Cardiac fibroblast (primary cell): ENCODE data around the gene RBM15.

Source experiments
- DNase-seq, 2 donors: peaks; one replicate each; pipeline versions ENCODE4 v3.0.0 to v3.0.0-alpha.2; 2010; ENCODE audit warnings: low read depth in 2 of 2
- H3K4me3 ChIP-seq, 2 donors: replicated peaks in 1 of 2; 1 replicate in 1 of 2; 2 replicates in 1 of 2; pipeline ENCODE4 v1.5.1; 2011; ENCODE audit warnings: low read depth in 2 of 2, low read length in 2 of 2, mild to moderate bottlenecking in 2 of 2, moderate library complexity in 1 of 2
- TF ChIP-seq, protein P1 (sequence below): IDR thresholded peaks from one replicate; pipeline ENCODE4 v1.5.1; 2011; ENCODE audit warnings: low read depth, mild to moderate bottlenecking, low read length, inconsistent platforms

The RBM15 gene

DNA sequence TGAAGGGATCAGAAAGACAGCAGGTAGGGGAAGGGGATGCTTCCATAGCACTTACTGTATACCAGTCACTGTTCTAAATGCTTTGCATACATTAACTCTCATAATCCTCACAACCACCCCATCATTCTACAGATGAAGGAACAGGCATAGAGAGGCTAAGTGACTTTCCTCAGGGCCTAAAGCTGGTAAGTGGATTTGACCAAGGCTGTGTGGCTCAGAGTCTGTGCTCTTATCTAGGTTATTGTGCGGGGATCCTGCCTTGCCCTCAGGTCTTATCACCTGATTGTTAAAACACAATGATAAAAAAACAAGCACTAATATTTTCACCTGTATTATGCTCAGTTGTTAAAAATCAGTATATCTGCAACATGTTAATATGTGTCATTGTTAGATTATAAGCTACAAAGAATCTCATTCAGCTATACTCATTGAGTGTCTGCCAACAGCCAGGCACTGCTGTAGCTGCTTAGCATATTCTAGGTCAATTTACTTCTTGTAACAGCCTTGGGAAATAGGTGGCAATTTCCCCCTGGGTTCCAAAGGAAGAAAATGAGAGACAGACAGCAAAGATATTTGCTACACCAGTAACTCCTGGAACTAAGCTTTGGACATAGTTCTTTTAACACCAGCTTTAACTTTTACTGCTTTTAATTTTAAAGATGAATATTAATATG lies 38.6 kb upstream of the RBM15 start:
- no peak overlapping the region for H3K4me3 ChIP-seq
- TF ChIP-seq, protein P1, sequence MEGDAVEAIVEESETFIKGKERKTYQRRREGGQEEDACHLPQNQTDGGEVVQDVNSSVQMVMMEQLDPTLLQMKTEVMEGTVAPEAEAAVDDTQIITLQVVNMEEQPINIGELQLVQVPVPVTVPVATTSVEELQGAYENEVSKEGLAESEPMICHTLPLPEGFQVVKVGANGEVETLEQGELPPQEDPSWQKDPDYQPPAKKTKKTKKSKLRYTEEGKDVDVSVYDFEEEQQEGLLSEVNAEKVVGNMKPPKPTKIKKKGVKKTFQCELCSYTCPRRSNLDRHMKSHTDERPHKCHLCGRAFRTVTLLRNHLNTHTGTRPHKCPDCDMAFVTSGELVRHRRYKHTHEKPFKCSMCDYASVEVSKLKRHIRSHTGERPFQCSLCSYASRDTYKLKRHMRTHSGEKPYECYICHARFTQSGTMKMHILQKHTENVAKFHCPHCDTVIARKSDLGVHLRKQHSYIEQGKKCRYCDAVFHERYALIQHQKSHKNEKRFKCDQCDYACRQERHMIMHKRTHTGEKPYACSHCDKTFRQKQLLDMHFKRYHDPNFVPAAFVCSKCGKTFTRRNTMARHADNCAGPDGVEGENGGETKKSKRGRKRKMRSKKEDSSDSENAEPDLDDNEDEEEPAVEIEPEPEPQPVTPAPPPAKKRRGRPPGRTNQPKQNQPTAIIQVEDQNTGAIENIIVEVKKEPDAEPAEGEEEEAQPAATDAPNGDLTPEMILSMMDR = no peak
- no peak for DNase-seq

DNA sequence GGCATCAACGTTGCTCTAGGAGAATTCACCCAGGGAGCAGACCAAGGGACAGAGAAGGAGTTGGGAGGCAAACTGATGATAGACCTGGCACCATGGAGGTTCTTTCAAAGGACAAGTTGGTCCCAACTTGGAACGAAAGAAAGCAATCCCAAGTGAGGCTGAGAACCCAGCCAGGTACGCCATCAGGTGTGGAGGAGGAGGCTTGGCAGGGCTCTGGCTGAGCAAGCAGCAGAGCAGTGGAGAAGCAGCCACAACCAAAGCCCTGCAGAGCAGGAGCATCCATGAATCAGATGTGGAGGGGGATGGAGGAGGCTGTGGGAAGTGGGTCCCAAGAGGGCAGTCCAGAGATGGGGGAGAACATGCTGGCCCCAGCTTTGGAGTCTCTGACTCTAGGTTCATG lies 36.3 kb upstream of the RBM15 start:
- TF ChIP-seq, protein P1 = no peak
- no peak for DNase-seq
- H3K4me3 ChIP-seq = no peak overlapping the region

DNA sequence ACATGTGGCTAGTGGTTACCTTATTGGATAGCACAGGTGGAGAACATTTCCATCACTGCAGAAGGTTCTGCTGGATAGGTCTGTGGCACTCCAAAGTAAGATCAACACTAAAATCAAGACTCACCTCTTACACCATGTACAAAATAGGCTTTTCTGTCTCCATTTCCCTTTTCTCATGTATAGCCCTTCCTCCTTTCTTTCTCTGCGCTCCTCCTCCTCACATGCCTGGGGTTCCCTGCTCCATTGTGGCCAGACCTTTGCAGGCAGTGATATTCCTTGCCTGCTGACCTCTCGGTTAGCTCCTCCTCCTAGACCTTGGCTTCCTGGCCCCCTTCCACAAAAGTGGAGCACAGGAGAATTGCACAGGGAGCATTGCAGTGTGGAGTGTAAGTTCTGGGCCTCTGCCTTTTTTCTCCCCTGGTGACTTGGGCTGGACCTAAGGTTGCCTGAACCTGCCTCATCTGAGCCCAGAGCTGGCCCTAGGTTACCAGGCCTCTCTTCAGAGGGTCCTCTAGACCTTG lies 33.2 kb upstream of the RBM15 start:
- no peak for DNase-seq
- TF ChIP-seq, protein P1 = no peak
- H3K4me3 ChIP-seq = no peak overlapping the region

DNA sequence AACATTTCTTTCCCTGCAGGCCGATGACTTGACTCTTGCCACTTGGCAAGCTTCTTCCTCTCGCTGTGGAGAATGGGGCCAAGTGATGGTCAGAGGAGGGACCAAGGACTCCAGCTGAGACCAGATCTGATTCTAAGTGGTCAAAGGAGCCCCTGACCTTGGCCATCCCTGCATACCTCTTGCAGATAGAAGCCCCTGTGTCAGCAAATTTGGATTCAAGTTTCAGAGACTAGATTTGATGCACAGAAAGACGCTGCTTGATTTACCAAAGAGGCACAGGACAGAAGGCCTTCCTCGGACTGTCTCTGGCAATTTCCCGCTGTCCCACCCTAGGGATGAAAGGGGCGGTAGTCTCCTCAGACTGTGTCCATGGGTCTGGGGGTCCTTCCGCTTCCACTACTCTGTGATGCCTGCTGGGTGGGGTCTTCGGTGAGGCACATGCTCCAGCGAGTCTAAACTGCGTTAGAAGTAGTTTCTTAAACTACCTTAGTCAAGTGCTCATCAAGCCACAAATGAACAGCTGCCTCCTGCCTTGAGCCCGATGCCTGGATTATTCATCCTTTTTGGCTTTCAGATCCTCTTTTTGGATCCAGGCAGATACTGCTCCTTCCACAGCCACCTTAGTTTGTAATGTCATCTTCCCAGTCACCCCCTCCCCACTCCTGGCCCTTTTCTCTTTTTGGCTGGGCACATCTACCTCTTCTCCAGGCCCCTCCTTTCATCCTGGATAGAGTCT lies 31.8 kb upstream of the RBM15 start:
- TF ChIP-seq, protein P1 = no peak
- peak in 1 of 2 donors; percentile 16 for DNase-seq
- no peak overlapping the region for H3K4me3 ChIP-seq

DNA sequence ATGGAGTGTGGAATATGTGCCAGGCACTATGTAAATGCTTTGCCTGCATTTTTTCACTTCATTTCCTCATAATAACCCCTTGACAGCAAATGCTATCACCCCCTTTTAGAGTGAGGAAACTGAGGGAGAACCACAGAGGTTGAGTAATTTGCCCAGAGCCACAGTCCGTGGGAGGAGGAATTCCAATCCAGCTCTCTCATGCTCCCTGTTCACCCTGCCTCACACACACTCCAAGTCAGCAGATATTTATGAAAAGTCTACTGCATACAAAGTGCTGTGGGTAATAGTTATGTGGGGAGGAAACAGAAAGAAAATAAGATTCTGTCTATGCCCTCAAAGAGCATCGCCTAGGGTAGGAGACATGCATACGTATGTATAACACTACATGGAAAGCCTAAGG lies 30.9 kb upstream of the RBM15 start:
- no peak overlapping the region for H3K4me3 ChIP-seq
- peak; percentile 72 to 84 for DNase-seq
- TF ChIP-seq, protein P1 = no peak

DNA sequence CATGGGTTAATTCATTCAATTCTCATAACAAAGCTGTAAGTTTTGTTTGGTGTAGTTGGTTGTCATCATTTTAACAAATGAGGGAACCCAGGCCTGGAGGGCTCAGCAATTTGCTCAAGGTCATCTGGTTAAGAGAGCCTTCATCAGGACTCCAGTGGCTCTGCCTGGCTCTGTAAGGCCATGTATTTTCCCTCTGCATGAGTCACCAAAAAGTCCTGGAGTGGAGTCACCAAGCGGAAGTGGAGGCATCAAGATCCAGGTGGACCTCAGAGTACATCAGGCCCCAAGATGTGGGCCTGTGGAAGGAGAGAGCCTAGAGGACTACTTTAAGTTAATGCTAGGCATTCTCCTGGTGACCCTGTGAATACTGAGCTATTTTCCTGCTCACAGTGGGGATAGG lies 30.0 kb upstream of the RBM15 start:
- DNase-seq = peak; percentile 26 to 62
- H3K4me3 ChIP-seq = no peak overlapping the region
- TF ChIP-seq, protein P1 = no peak
